ENCODE measurements around the gene FBXO36.

The FBXO36 gene

GRCh38 chr2:229980431-229981184, 58.3 kb downstream of the FBXO36 start:
- no peak for TF ChIP-seq EZH2 (IDR thresholded peaks at IDR 0.05; ENCODE audit: borderline replicate concordance, low read depth, low read length, severe bottlenecking)
- no peaks in the 10 kb centered on the region for H3K27me3 ChIP-seq (ENCODE audit: insufficient read depth, low read length, poor library complexity)
- DNase-seq (no peak), ATAC-seq (ENCODE audit: insufficient read depth, low read depth) (peak; percentile 33; the same call in 2 of the 3 replicates)
- no peak overlapping the region for H2AFZ ChIP-seq (ENCODE audit: low read depth, low read length)
- H3K9me3 ChIP-seq (ENCODE audit: insufficient read depth, low read length, severe bottlenecking) = no peaks in the 10 kb centered on the region
- H3K27ac ChIP-seq (ENCODE audit: low read length) = no peak overlapping the region
- H3K79me2 ChIP-seq (ENCODE audit: insufficient read depth, low read length) = no peaks in the 10 kb centered on the region
- H3K4me1 ChIP-seq (ENCODE audit: insufficient read depth, low read length) = no peaks in the 10 kb centered on the region
- no peak overlapping the region for H3K4me2 ChIP-seq (ENCODE audit: insufficient read depth, low read length)
- H3K4me3 ChIP-seq (ENCODE audit: low read depth in 1 of 2, low read length in 2 of 2) = no peak overlapping the region
- H3K36me3 ChIP-seq (ENCODE audit: insufficient read depth, low read length) = no peaks in the 10 kb centered on the region
- no peak overlapping the region for H3K9ac ChIP-seq (ENCODE audit: low read depth, low read length)
- no peaks in the 10 kb centered on the region for H4K20me1 ChIP-seq (ENCODE audit: insufficient read depth, low read length)

GRCh38 chr2:229993236-229993635, 70.9 kb downstream of the FBXO36 start:
- TF ChIP-seq EZH2 (IDR thresholded peaks at IDR 0.05; ENCODE audit: borderline replicate concordance, low read depth, low read length, severe bottlenecking) = no peak
- TF ChIP-seq CTCF (IDR thresholded peaks at IDR 0.05; ENCODE audit: borderline replicate concordance, extremely low read depth, low read length, poor library complexity, severe bottlenecking) = no peak
- Histone ChIP-seq H3K4me3 (ENCODE audit: low read depth in 1 of 2, low read length in 2 of 2) (no peak overlapping the region), H3K27ac (ENCODE audit: low read length) (no peak overlapping the region), H3K27me3 (ENCODE audit: insufficient read depth, low read length, poor library complexity) (no peaks in the 10 kb centered on the region), H2AFZ (ENCODE audit: low read depth, low read length) (no peak overlapping the region), H3K4me1 (ENCODE audit: insufficient read depth, low read length) (no peaks in the 10 kb centered on the region), H3K36me3 (ENCODE audit: insufficient read depth, low read length) (no peaks in the 10 kb centered on the region), H3K9ac (ENCODE audit: low read depth, low read length) (no peak overlapping the region), H3K79me2 (ENCODE audit: insufficient read depth, low read length) (no peaks in the 10 kb centered on the region), H4K20me1 (ENCODE audit: insufficient read depth, low read length) (no peaks in the 10 kb centered on the region), H3K4me2 (ENCODE audit: insufficient read depth, low read length) (no peak overlapping the region), H3K9me3 (ENCODE audit: insufficient read depth, low read length, severe bottlenecking) (no peaks in the 10 kb centered on the region)
- DNase-seq (no peak), ATAC-seq (ENCODE audit: insufficient read depth, low read depth) (no peak)

GRCh38 chr2:229996320-229996719, 74.0 kb downstream of the FBXO36 start:
- Histone ChIP-seq H3K79me2 (ENCODE audit: insufficient read depth, low read length) (no peaks in the 10 kb centered on the region), H2AFZ (ENCODE audit: low read depth, low read length) (no peak overlapping the region), H4K20me1 (ENCODE audit: insufficient read depth, low read length) (no peaks in the 10 kb centered on the region), H3K9me3 (ENCODE audit: insufficient read depth, low read length, severe bottlenecking) (no peaks in the 10 kb centered on the region), H3K36me3 (ENCODE audit: insufficient read depth, low read length) (no peaks in the 10 kb centered on the region), H3K4me3 (ENCODE audit: low read depth in 1 of 2, low read length in 2 of 2) (no peak overlapping the region), H3K9ac (ENCODE audit: low read depth, low read length) (no peak overlapping the region), H3K27ac (ENCODE audit: low read length) (no peak overlapping the region), H3K4me2 (ENCODE audit: insufficient read depth, low read length) (no peak overlapping the region), H3K27me3 (ENCODE audit: insufficient read depth, low read length, poor library complexity) (no peaks in the 10 kb centered on the region), H3K4me1 (ENCODE audit: insufficient read depth, low read length) (no peaks in the 10 kb centered on the region)
- TF ChIP-seq CTCF (IDR thresholded peaks at IDR 0.05; ENCODE audit: borderline replicate concordance, extremely low read depth, low read length, poor library complexity, severe bottlenecking) = no peak
- TF ChIP-seq EZH2 (IDR thresholded peaks at IDR 0.05; ENCODE audit: borderline replicate concordance, low read depth, low read length, severe bottlenecking) = no peak
- DNase-seq (no peak), ATAC-seq (ENCODE audit: insufficient read depth, low read depth) (no peak)

- Histone ChIP-seq H4K20me1 (ENCODE audit: insufficient read depth, low read length) (no peaks in the 10 kb centered on the region), H3K36me3 (ENCODE audit: insufficient read depth, low read length) (no peaks in the 10 kb centered on the region), H3K9ac (ENCODE audit: low read depth, low read length) (no peak overlapping the region), H3K4me1 (ENCODE audit: insufficient read depth, low read length) (no peaks in the 10 kb centered on the region), H3K9me3 (ENCODE audit: insufficient read depth, low read length, severe bottlenecking) (no peaks in the 10 kb centered on the region), H2AFZ (ENCODE audit: low read depth, low read length) (no peak overlapping the region), H3K27ac (ENCODE audit: low read length) (no peak overlapping the region), H3K4me2 (ENCODE audit: insufficient read depth, low read length) (no peak overlapping the region), H3K79me2 (ENCODE audit: insufficient read depth, low read length) (no peaks in the 10 kb centered on the region), H3K27me3 (ENCODE audit: insufficient read depth, low read length, poor library complexity) (no peaks in the 10 kb centered on the region), H3K4me3 (ENCODE audit: low read depth in 1 of 2, low read length in 2 of 2) (no peak overlapping the region)
- no peak for DNase-seq
- TF ChIP-seq CTCF (IDR thresholded peaks at IDR 0.05; ENCODE audit: borderline replicate concordance, extremely low read depth, low read length, poor library complexity, severe bottlenecking) (no peak), EZH2 (IDR thresholded peaks at IDR 0.05; ENCODE audit: borderline replicate concordance, low read depth, low read length, severe bottlenecking) (no peak)
- no peak for ATAC-seq (ENCODE audit: insufficient read depth, low read depth)
Observed at GRCh38 chr2:229997565-229997964, 75.3 kb downstream of the FBXO36 start.

Measured in DND-41 (cell line).